Hepatocyte (in vitro differentiated cells): Measurements from ENCODE around the gene ANKRD17. TPM values are rescaled to one million over a fixed set of nuclear protein-coding genes. Genes with fewer than 3 reads are reported as not detected.
A peak's percentile ranks its signal among the peaks of the same experiment; 100 is the strongest.

Source experiments
- DNase-seq: peaks from one replicate; pipeline ENCODE4 v3.0.0-alpha.2; 2016; ENCODE audit warnings: low spot score
- H2AFZ ChIP-seq: fragments of 200-600 bp; sonication (generic); 2 replicates; pipeline ENCODE4 v1.6.0; 2016; ENCODE audit warnings: antibody characterized with exemption, mild to moderate bottlenecking
- H3K27ac ChIP-seq: fragments of 200-600 bp; sonication (generic); 2 replicates; pipeline ENCODE4 v1.5.1; 2016; ENCODE audit warnings: mild to moderate bottlenecking
- H3K27me3 ChIP-seq: fragments of 200-600 bp; sonication (generic); 2 replicates; pipeline ENCODE4 v1.6.1; 2016
- H3K36me3 ChIP-seq: fragments of 200-600 bp; sonication (generic); replicated peaks from 2 replicates; pipeline ENCODE4 v1.5.1; 2016; ENCODE audit warnings: low read depth; ENCODE audit not compliant: insufficient read depth
- H3K4me1 ChIP-seq: fragments of 200-600 bp; sonication (generic); 2 replicates; pipeline ENCODE4 v1.5.1; 2016; ENCODE audit warnings: mild to moderate bottlenecking, moderate library complexity; ENCODE audit not compliant: insufficient read depth
- H3K4me2 ChIP-seq: fragments of 200-600 bp; sonication (generic); 2 replicates; pipeline ENCODE4 v1.6.0; 2016
- H3K4me3 ChIP-seq: fragments of 200-600 bp; sonication (generic); 2 replicates; pipeline ENCODE4 v1.5.1; 2016; ENCODE audit warnings: mild to moderate bottlenecking
- H3K79me2 ChIP-seq: fragments of 200-600 bp; sonication (generic); 2 replicates; pipeline ENCODE4 v1.6.0; 2017; ENCODE audit warnings: mild to moderate bottlenecking
- H3K9me2 ChIP-seq: fragments of 200-600 bp; sonication (generic); replicated peaks from 2 replicates; pipeline ENCODE4 v1.6.0; 2017; ENCODE audit warnings: mild to moderate bottlenecking; ENCODE audit not compliant: insufficient read depth
- H3K9me3 ChIP-seq: fragments of 200-600 bp; sonication (generic); 2 replicates; pipeline ENCODE4 v1.5.1; 2016; ENCODE audit warnings: low read depth, mild to moderate bottlenecking
- H4K20me1 ChIP-seq: fragments of 200-600 bp; sonication (generic); 2 replicates; pipeline ENCODE4 v1.6.0; 2016; ENCODE audit warnings: mild to moderate bottlenecking; ENCODE audit not compliant: insufficient read depth, poor library complexity, severe bottlenecking
- CTCF ChIP-seq: fragments of 200-600 bp; sonication (generic); IDR thresholded peaks from 2 replicates; pipeline ENCODE4 v1.5.1; 2016; ENCODE audit warnings: antibody characterized with exemption, mild to moderate bottlenecking; ENCODE audit not compliant: poor library complexity
- EZH2 ChIP-seq: fragments of 200-600 bp; sonication (generic); IDR thresholded peaks from 2 replicates; pipeline ENCODE4 v1.6.1; 2016; ENCODE audit warnings: antibody characterized with exemption, mild to moderate bottlenecking, borderline replicate concordance
- EZH2phosphoT487 ChIP-seq: fragments of 200-600 bp; sonication (generic); IDR thresholded peaks from one replicate; pipeline ENCODE4 v1.6.1; 2018; ENCODE audit warnings: antibody characterized with exemption, mild to moderate bottlenecking, low read depth, moderate library complexity; ENCODE audit not compliant: unreplicated experiment, severe bottlenecking
- WGBS: methylation state at CpG from one replicate; pipeline ENCODE4 v1.1.6; 2016; ENCODE audit warnings: low lambda C conversion rate; ENCODE audit errors: missing lambda C conversion rate; 5-methylcytosine and 5-hydroxymethylcytosine counted together
- polyA plus RNA-seq: library from polyadenylated mRNA; unstranded; fragments of >200 nt; fragmentation: Nextera tagmentation; extraction: Ambion mirVana; gene quantifications from 2 replicates; pipeline ENCODE4 v1.2.1, GENCODE V29; 2016
- total RNA-seq: library from RNA; depleted of rRNA; stranded (reverse); fragments of >200 nt; gene quantifications from 2 replicates; pipeline ENCODE4 v1.2.3, GENCODE V29; 2014

The ANKRD17 gene
- total and polyA plus RNA-seq, 2 experiments from 2014 or later: 31.8 to 55.8 TPM

GRCh38 chr4:73259571-73260090 is 1.0 kb upstream of the ANKRD17 start:
- 1% methylated on average over 8 of the region's 8 CpGs for WGBS
- Histone ChIP-seq H3K9me2 (no peaks in the 10 kb centered on the region), H3K9me3 (no peaks in the 10 kb centered on the region), H3K4me2 (peak overlapping the region; percentile 94), H3K36me3 (no peaks in the 10 kb centered on the region), H3K4me3 (peak overlapping the region; percentile 70), H4K20me1 (peaks cover 24% of the 10 kb centered on the region), H3K27me3 (no peaks in the 10 kb centered on the region), H3K4me1 (peaks cover 22% of the 10 kb centered on the region), H3K27ac (peak overlapping the region; percentile 97), H2AFZ (peak overlapping the region; percentile 74), H3K79me2 (peaks cover 60% of the 10 kb centered on the region)
- peak; percentile 38 for DNase-seq
- no peak for TF ChIP-seq CTCF
- TF ChIP-seq EZH2: no peak
- TF ChIP-seq EZH2phosphoT487: no peak

- WGBS: 0% methylated on average over 14 of the region's 30 CpGs
- no peaks in the 10 kb centered on the region for H3K9me3 ChIP-seq
- no peak for DNase-seq
These were observed 237 bp downstream of the ANKRD17 start for GRCh38 chr4:73258436-73258685.

GRCh38 chr4:73257651-73258435 is 755 bp downstream of the ANKRD17 start:
- peak; percentile 72 for DNase-seq
- H3K9me3 ChIP-seq: no peaks in the 10 kb centered on the region
- H3K79me2 ChIP-seq: peaks cover 78% of the 10 kb centered on the region
- no peaks in the 10 kb centered on the region for H3K27me3 ChIP-seq
- peak overlapping the region; percentile 97 for H3K27ac ChIP-seq
- no peak for TF ChIP-seq CTCF
- no peak for TF ChIP-seq EZH2
- TF ChIP-seq EZH2phosphoT487: no peak
- H2AFZ ChIP-seq: peak overlapping the region; percentile 74
- H3K4me2 ChIP-seq: peak overlapping the region; percentile 79
- peaks cover 32% of the 10 kb centered on the region for H3K4me1 ChIP-seq
- H3K9me2 ChIP-seq: no peaks in the 10 kb centered on the region
- H3K36me3 ChIP-seq: no peaks in the 10 kb centered on the region
- WGBS: under 1% methylated on average over 14 of the region's 34 CpGs
- peaks cover 42% of the 10 kb centered on the region for H4K20me1 ChIP-seq
- H3K4me3 ChIP-seq: peak overlapping the region; percentile 70

More at GRCh38 chr4:73258436-73258685, 237 bp downstream of the ANKRD17 start:
- TF ChIP-seq EZH2phosphoT487: no peak
- peak; percentile 29 for TF ChIP-seq CTCF
- peak overlapping the region; percentile 97 for H3K27ac ChIP-seq
- peak overlapping the region; percentile 74 for H2AFZ ChIP-seq
- H4K20me1 ChIP-seq: peaks cover 37% of the 10 kb centered on the region
- peak overlapping the region; percentile 79 for H3K4me2 ChIP-seq
- H3K27me3 ChIP-seq: no peaks in the 10 kb centered on the region
- peak overlapping the region; percentile 70 for H3K4me3 ChIP-seq
- no peaks in the 10 kb centered on the region for H3K36me3 ChIP-seq
- no peaks in the 10 kb centered on the region for H3K9me2 ChIP-seq
- peaks cover 73% of the 10 kb centered on the region for H3K79me2 ChIP-seq
- H3K4me1 ChIP-seq: peaks cover 27% of the 10 kb centered on the region
